ENCODE data around the gene XRCC5.

GRCh38 chr2:216133397-216133796, 24.2 kb downstream of the XRCC5 start:
- TF ChIP-seq POLR2A (IDR thresholded peaks at IDR 0.05), result no peak
- TF ChIP-seq, protein P1, sequence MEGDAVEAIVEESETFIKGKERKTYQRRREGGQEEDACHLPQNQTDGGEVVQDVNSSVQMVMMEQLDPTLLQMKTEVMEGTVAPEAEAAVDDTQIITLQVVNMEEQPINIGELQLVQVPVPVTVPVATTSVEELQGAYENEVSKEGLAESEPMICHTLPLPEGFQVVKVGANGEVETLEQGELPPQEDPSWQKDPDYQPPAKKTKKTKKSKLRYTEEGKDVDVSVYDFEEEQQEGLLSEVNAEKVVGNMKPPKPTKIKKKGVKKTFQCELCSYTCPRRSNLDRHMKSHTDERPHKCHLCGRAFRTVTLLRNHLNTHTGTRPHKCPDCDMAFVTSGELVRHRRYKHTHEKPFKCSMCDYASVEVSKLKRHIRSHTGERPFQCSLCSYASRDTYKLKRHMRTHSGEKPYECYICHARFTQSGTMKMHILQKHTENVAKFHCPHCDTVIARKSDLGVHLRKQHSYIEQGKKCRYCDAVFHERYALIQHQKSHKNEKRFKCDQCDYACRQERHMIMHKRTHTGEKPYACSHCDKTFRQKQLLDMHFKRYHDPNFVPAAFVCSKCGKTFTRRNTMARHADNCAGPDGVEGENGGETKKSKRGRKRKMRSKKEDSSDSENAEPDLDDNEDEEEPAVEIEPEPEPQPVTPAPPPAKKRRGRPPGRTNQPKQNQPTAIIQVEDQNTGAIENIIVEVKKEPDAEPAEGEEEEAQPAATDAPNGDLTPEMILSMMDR (IDR thresholded peaks at IDR 0.05), result no peak

All from prostate gland (tissue), 2 donors.